DND-41 (cell line): ENCODE data around the gene SPEF1.
A peak's percentile ranks its signal among the peaks of the same experiment; 100 is the strongest.

Source experiments
- ATAC-seq: fragments of 200-7000 bp; cut with Tn5 transposase; 3 replicates; pipeline ENCODE4 v1.9.1; 2021; ENCODE audit warnings: low read depth; ENCODE audit not compliant: insufficient read depth
- DNase-seq: peaks from one replicate; pipeline ENCODE4 v3.0.0-alpha.2; 2020
- H2AFZ ChIP-seq: 2 replicates; pipeline ENCODE4 v1.6.0; 2012; ENCODE audit warnings: low read depth, low read length
- H3K27ac ChIP-seq: 2 replicates; pipeline ENCODE4 v1.5.1; 2012; ENCODE audit warnings: low read length, inconsistent platforms
- H3K27me3 ChIP-seq: fragments of 200-600 bp; sonication (generic); 2 replicates; pipeline ENCODE4 v1.6.0; 2012; ENCODE audit warnings: low read length, mild to moderate bottlenecking, inconsistent platforms; ENCODE audit not compliant: insufficient read depth, poor library complexity
- H3K36me3 ChIP-seq: 2 replicates; pipeline ENCODE4 v1.5.1; 2012; ENCODE audit warnings: low read length, inconsistent platforms; ENCODE audit not compliant: insufficient read depth
- H3K4me1 ChIP-seq: 2 replicates; pipeline ENCODE4 v1.5.1; 2012; ENCODE audit warnings: mild to moderate bottlenecking, low read length; ENCODE audit not compliant: insufficient read depth
- H3K4me2 ChIP-seq: 2 replicates; pipeline ENCODE4 v1.6.0; 2012; ENCODE audit warnings: mild to moderate bottlenecking, moderate library complexity, low read length, inconsistent platforms; ENCODE audit not compliant: insufficient read depth
- H3K4me3 ChIP-seq, 2 experiments: fragments of 200-600 bp in 1 of 2; shearing (Covaris generic) in 1 of 2; 2 replicates each; pipeline ENCODE4 v1.5.1; 2012 to 2016; ENCODE audit warnings: inconsistent platforms in 2 of 2, low read length in 2 of 2, mild to moderate bottlenecking in 2 of 2, low read depth in 1 of 2, moderate library complexity in 1 of 2
- H3K79me2 ChIP-seq: 2 replicates; pipeline ENCODE4 v1.6.0; 2012; ENCODE audit warnings: low read length, inconsistent platforms; ENCODE audit not compliant: insufficient read depth
- H3K9ac ChIP-seq: 2 replicates; pipeline ENCODE4 v1.6.0; 2012; ENCODE audit warnings: low read depth, mild to moderate bottlenecking, inconsistent platforms, low read length, moderate library complexity
- H3K9me3 ChIP-seq: 2 replicates; pipeline ENCODE4 v1.5.1; 2012; ENCODE audit warnings: low read length, moderate library complexity, mild to moderate bottlenecking, inconsistent platforms; ENCODE audit not compliant: insufficient read depth, severe bottlenecking
- H4K20me1 ChIP-seq: 2 replicates; pipeline ENCODE4 v1.6.0; 2012; ENCODE audit warnings: low read length; ENCODE audit not compliant: insufficient read depth
- EZH2 ChIP-seq: IDR thresholded peaks from 3 replicates; pipeline ENCODE4 v1.6.1; 2012; ENCODE audit warnings: borderline replicate concordance, low read depth, mild to moderate bottlenecking, moderate library complexity, low read length, inconsistent platforms; ENCODE audit not compliant: severe bottlenecking
- TF ChIP-seq, protein P1 (sequence below): IDR thresholded peaks from 2 replicates; pipeline ENCODE4 v1.5.1; 2012; ENCODE audit warnings: borderline replicate concordance, low read length, moderate library complexity, mild to moderate bottlenecking; ENCODE audit not compliant: poor library complexity, severe bottlenecking; ENCODE audit errors: extremely low read depth

Gene SPEF1

DNA sequence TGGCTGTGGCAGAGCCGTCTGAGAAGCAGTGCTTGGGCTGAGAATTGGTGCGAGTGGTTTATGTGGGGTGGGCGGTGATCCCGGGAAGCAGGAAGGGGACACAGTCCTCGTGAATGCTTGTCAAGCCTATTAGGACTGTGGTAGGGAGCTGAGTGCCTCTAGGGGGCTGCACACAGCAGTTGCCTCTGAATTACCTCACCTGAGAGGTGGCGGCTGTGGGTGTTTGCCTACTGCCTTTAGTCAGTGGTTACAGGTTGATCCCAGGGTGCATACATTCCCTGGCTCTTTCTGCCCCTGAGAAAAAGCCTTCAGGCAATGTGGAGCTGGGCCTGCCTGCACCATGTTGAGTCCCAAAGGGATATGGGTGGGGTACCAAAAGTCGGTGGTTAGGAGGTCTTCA lies 44.3 kb upstream of the SPEF1 start:
- H4K20me1 ChIP-seq = no peaks in the 10 kb centered on the region
- DNase-seq (no peak), ATAC-seq (no peak)
- H3K9ac ChIP-seq = no peak overlapping the region
- H3K36me3 ChIP-seq = peaks cover 48% of the 10 kb centered on the region
- no peak overlapping the region for H3K4me2 ChIP-seq
- H3K4me3 ChIP-seq = no peak overlapping the region
- peaks cover 15% of the 10 kb centered on the region for H3K79me2 ChIP-seq
- H2AFZ ChIP-seq = no peak overlapping the region
- H3K27me3 ChIP-seq = no peaks in the 10 kb centered on the region
- H3K4me1 ChIP-seq = peaks cover 12% of the 10 kb centered on the region
- H3K27ac ChIP-seq = no peak overlapping the region
- TF ChIP-seq, protein P1, sequence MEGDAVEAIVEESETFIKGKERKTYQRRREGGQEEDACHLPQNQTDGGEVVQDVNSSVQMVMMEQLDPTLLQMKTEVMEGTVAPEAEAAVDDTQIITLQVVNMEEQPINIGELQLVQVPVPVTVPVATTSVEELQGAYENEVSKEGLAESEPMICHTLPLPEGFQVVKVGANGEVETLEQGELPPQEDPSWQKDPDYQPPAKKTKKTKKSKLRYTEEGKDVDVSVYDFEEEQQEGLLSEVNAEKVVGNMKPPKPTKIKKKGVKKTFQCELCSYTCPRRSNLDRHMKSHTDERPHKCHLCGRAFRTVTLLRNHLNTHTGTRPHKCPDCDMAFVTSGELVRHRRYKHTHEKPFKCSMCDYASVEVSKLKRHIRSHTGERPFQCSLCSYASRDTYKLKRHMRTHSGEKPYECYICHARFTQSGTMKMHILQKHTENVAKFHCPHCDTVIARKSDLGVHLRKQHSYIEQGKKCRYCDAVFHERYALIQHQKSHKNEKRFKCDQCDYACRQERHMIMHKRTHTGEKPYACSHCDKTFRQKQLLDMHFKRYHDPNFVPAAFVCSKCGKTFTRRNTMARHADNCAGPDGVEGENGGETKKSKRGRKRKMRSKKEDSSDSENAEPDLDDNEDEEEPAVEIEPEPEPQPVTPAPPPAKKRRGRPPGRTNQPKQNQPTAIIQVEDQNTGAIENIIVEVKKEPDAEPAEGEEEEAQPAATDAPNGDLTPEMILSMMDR = no peak
- no peak for TF ChIP-seq EZH2
- H3K9me3 ChIP-seq = no peaks in the 10 kb centered on the region

DNA sequence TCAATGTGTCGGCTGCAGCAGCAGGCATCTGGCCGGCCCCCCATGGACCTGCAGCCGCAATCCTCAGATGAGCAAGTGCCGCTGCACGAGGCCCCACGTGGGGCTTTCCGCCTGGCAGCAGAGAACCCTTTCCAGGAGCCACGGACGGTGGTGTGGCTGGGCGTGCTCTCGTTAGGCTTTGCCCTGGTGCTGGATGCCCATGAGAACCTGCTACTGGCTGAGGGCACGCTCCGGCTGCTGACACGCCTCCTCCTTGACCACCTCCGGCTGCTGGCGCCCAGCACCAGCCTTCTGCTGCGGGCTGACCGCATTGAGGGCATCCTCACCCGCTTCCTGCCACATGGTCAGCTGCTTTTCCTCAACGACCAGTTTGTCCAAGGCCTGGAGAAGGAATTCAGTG lies 42.6 kb upstream of the SPEF1 start:
- H3K79me2 ChIP-seq = peaks cover 18% of the 10 kb centered on the region
- H3K36me3 ChIP-seq = peaks cover 48% of the 10 kb centered on the region
- no peaks in the 10 kb centered on the region for H4K20me1 ChIP-seq
- H3K27ac ChIP-seq = no peak overlapping the region
- no peaks in the 10 kb centered on the region for H3K27me3 ChIP-seq
- H3K4me3 ChIP-seq = no peak overlapping the region
- H3K9me3 ChIP-seq = no peaks in the 10 kb centered on the region
- TF ChIP-seq, protein P1 = no peak
- TF ChIP-seq EZH2 = no peak
- no peak overlapping the region for H2AFZ ChIP-seq
- ATAC-seq = no peak
- no peak for DNase-seq
- peaks cover 23% of the 10 kb centered on the region for H3K4me1 ChIP-seq
- H3K4me2 ChIP-seq = no peak overlapping the region
- H3K9ac ChIP-seq = no peak overlapping the region

- H2AFZ ChIP-seq = no peak overlapping the region
- TF ChIP-seq, protein P1 = no peak
- no peak for TF ChIP-seq EZH2
- H3K4me3 ChIP-seq = no peak overlapping the region
- no peak overlapping the region for H3K27ac ChIP-seq
- peaks cover 47% of the 10 kb centered on the region for H3K36me3 ChIP-seq
- no peak overlapping the region for H3K9ac ChIP-seq
- H3K4me2 ChIP-seq = peak overlapping the region; percentile 67; the same call in 1 of the 2 replicates
- H3K4me1 ChIP-seq = peaks cover 31% of the 10 kb centered on the region
- no peaks in the 10 kb centered on the region for H3K9me3 ChIP-seq
- H4K20me1 ChIP-seq = no peaks in the 10 kb centered on the region
- ATAC-seq = no peak
- H3K79me2 ChIP-seq = peaks cover 18% of the 10 kb centered on the region
- no peak for DNase-seq
- no peaks in the 10 kb centered on the region for H3K27me3 ChIP-seq
These were observed 40.7 kb upstream of the SPEF1 start for GRCh38 chr20:3821996-3822395.
